HG03066 (cell line): Measurements from ENCODE around the gene PSD.

ENCODE experiments used
- ATAC-seq: cut with Tn5 transposase; IDR thresholded peaks from one replicate; pipeline ENCODE4 v1.9.1; 2021; ENCODE audit warnings: low read depth; ENCODE audit not compliant: unreplicated experiment

The PSD gene

DNA sequence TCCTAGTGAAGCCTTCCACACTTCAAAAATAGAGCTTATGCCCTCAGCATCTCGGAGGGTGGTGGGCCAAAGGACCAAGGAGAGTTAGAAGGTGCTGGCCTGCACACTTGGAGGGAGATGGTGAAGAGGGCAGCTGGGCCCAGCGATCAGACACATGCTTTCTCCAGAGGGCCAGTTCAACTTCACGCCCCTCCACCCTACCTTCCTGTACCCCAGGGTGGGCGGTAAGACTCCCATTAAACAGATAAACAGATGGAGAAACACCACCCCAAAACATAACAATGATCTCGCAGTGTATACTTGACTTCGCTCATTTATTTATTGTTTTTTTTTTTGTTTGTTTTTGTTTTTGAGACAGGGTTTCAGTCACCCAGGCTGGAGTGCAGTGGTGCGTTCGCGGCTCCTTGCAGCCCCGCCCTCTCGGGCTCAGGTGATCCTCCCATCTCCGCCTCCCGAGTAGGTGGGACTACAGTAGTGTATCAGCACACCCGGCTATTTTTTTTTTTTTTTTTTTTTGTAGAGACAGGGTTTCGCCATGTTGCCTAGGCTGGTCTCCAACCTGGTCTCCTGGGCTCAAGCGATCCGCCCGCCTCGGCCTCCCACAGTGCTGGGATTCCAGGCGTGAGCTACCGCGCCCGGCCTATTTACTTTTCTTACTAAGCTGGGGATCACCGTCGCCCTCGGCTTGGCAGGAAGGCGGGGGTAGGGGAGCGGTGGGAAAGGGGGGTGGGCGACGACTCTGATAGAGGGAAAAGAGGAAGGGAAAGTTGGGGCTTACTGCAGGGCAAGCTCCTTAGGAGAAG is 30.9 kb upstream of the PSD start:
- ATAC-seq: peak; percentile 51

DNA sequence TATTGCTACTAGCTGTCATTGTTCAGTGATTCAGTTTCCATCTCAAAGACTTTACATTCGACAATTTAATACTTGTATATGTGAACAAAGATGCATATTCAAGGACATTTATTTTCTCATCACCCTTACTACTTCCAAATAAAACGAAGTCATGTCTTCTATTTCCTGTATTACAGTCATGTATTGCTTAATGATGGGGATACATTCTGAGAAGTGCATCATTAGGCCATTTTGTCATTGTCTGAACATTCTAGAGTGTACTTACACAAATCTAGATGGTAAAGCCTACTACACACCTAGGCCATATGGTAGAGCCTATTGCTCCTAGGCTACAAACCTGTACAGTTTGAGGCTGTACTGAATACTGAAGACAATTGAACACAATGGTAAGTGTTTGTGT is 26.3 kb upstream of the PSD start:
- ATAC-seq: no peak

DNA sequence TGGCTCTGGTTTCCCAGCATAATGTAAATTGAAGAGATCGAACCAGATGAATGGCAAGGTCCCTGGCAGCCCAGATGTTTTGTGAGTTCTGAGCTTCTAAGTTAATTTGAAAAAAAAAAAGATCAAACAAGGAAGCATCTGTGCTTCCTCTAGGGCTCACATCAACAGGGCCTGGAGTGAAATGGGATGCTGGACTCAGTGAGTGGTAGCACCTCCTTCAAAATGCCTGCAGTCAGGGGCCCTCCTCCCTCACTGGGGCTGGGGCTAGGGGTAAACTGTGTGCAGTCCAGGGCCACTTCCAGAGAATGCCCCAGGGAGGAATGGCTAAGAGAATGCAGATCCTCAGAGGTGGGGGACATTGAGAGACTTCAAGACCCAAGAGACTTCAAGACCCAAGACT is 19.8 kb upstream of the PSD start:
- ATAC-seq: no peak

GRCh38 chr10:102437515-102437914 is 18.9 kb upstream of the PSD start:
- no peak for ATAC-seq

- no peak for ATAC-seq
Observed at GRCh38 chr10:102436312-102436711, 17.7 kb upstream of the PSD start.

DNA sequence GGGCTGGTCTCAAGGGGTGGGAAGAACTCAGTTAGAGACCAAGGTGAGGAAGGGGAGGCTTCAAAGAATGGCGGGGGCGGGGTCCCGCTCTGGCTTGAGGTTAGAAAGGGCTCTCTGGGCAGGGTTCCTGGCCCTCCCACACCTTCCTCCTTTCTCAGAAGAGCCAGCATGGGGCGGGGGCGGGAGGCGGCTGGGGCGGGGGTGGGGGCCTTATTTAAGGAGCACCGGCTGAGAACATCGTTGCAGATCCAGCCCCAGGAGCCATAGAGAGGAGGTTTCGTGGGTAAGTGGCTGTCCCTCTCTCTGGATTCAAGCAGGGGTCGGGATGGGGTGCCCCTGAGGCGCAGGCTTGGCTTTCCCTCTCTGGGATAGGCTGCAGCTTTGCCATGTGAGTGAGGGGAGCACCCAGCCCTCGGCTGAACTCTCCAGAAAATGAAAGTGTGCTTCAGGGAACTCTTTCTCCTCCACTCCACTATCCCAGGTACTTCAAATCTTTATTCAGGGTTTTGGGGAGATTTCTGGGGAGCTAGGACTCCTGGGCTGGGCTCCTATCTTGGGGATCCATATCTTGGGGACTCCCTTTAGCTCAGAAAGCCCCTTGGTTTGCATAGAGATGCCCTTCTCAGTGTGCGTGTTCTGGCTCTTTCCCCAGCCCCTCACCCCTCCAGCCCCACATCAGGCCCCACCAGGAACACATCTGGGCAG is 17.1 kb upstream of the PSD start:
- no peak for ATAC-seq

DNA sequence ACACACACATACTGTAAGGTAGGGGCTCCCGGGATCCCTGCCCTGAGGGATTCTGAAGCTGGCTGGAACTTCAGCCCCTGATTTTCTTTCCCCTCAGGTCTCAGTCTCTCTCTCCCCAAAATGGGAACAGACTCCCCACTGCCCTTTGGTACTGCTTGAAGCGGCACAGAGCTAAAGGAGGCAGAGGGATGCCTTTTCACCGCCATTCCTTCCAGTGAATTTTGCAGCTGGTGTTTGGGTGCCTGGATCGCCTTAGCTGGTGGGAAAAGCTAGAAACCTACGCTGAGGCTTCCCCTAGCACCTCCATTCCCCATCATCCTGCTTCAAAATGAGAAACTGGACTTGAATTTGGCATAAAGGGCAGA is 16.5 kb upstream of the PSD start:
- no peak for ATAC-seq

- no peak for ATAC-seq
Observed at GRCh38 chr10:102434394-102435132, 16.0 kb upstream of the PSD start.

DNA sequence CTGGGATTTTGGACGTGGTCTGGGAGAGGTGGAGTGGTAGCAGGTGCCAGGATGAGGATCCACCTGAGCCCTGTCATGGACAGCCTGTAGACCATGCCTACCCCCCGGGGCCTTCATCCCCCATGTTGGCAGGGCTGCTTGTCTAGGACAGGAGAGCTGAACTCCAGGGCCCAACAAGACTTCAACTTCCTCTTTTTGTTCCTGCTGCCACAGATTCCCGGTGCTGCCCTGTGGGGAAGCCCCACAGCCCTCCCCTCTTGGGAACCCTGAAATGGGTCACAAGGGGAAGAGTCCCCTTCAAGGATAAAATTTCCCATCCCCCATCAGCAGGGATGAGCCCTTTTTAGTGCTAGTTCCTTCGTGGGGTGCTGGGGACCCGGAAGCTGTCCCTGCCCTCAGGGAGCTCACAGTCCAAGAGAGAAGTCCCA is 15.0 kb upstream of the PSD start:
- no peak for ATAC-seq

GRCh38 chr10:102432162-102432950 is 13.8 kb upstream of the PSD start, which contains the start of gene CUEDC2:
CUEDC2 (minus strand) TSS chr10:102432574; CDS start chr10:102425188, 7,386 bp downstream.
- peak; percentile 87 for ATAC-seq

DNA sequence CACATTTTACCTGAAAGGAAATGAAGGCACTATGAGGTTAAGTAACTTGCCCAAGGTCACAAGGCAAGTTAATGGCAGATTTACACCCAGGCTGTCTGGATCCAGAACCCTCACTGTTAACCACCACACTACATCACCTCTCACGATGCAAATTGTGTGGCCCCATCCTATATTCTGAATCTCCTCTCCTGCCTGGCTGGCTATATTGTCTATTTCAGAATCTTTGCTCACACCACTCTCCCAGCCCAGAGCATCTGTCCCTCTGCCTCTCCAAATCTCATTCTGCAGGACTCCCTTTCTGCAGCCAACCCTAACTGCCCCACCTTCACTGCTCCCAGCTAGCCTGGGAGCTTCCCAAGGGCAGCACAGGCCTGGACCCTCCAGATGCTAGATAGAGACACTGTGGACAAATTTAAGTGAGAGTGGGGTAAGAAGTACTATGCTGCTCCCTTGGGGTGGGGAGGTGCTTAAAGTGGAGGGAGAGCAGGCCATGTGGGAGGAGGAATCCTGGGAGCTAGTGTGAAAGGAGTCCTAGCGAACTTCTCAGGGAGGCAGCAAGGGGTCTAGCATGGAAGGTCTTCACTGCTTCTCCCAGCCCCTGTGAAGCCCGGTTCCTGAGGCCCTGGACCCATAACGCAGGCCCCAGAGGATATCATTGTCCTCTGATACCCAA is 13.0 kb upstream of the PSD start:
- no peak for ATAC-seq

- ATAC-seq: no peak
Observed at GRCh38 chr10:102429468-102429867, 10.9 kb upstream of the PSD start.

DNA sequence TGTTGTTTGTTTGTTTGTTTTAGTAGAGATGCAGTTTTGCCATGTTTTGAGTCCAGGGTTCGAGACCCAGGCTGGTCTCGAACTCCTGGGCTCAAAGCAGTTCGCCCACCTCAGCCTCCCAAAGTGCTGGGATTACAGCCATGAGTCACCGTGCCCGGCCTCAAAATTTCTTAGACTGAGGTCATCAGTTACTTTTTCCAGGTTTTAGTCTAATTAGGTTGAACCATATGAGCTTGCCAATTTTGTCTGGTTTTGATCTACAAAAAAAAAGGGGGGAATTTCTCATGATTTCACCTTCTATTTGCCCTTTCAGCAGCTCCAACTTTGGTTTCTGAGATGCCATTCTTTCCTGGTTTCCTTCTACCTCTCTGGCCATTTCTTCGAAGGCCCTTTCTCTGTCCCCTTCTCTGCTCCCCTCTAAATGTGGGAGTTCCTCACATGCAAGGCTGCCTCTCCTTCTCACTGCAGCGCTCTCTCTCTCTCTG is 8.3 kb upstream of the PSD start:
- no peak for ATAC-seq

DNA sequence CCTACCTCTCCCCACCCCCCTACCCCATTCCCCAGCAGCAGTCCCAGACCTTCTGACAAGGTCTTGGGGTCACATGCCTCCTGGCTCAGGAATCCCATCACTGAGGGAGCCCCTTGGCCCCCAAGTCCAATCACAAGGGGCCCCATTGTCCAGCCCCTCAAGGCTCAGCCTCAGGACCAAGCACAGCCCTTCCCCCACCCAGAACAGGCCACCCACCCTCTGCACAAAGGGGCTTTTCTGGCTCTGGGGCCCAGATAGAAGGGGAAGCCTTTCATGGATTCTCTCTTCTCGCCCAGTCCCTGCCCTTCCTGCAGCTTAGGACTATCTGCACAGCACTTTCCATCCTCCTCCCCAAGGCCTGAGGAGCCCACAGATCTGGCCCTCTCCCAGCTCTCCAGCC is 6.9 kb upstream of the PSD start:
- ATAC-seq: no peak

DNA sequence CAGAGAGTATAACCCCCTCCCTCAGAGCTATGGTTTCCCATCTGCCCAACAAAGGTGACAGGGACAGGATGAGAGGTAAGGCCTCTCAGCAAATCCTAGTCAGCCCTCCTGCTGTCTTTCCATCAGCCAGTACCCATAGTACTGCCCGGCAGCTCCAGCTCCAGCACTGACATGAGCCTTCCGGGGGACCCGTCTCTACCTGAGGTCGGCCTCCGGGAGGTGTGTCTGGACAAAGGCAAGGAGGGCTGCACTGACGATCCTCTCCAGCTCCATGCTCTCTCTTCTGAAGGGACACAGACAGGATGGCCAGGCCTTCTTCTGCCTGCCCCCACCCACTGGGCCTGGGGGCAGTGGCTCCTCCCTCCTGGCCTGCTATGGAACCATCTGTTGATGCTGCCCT is 6.3 kb upstream of the PSD start:
- ATAC-seq: no peak

- ATAC-seq: no peak
Observed at GRCh38 chr10:102424145-102424544, 5.6 kb upstream of the PSD start.

- no peak for ATAC-seq
Observed at GRCh38 chr10:102423372-102423968, 4.9 kb upstream of the PSD start.

DNA sequence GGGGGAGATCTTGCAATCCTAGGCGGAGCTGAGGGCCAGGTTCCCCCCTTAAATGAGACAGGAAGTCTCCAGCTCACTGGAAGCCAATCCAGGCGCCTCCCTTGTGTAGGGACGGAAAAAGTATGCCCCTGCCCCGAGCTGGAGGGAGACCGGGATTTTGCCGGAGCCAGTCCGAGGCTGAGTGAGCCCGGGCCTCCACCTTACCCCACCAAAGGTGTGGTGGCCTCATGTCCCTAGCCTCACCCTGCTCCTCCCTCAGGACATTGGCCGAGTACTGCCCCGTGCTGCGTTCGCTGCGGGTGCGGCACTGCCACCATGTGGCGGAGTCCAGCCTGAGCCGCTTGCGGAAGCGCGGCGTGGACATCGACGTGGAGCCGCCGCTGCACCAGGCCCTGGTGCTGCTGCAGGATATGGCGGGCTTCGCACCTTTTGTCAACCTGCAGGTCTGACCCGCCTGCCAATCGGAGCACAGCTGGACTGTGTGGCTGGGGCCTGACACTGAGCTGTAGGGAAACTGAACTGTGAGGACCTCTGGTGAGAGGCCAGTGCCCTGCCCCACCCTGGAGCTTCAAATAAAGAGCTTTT is 4.1 kb upstream of the PSD start:
- ATAC-seq: no peak
